SK-N-SH (cell line): ENCODE results near the gene PCDHGB2. TPM values are rescaled to one million over a fixed set of nuclear protein-coding genes. Genes with fewer than 3 reads are reported as not detected.
A peak's percentile ranks its signal among the peaks of the same experiment; 100 is the strongest.
"Not testable (repeated sequence)": the region's sequence is repeated elsewhere in the genome, so short reads cannot be mapped to it uniquely, and the experiment has no call there.

ENCODE experiments used
- CTCF ChIA-PET: fragments of 300-600, 350-600 bp; formaldehyde crosslinking; extraction: SDS; loops from one replicate; lab custom pipeline; 2021; lab: Yijun Ruan, JAX
- POLR2A ChIA-PET: fragments of 350-600 bp; sonication (Branson Sonifier 250); formaldehyde crosslinking; extraction: SDS; loops from one replicate; lab custom pipeline; 2020; ENCODE audit warnings: antibody characterized with exemption, inconsistent platforms; lab: Yijun Ruan, JAX
- DNase-seq: peaks from one replicate; pipeline ENCODE4 v3.0.0; 2012
- H2AFZ ChIP-seq: fragments of 200-600 bp; sonication (generic); 2 replicates; pipeline ENCODE4 v1.8.1; 2016; ENCODE audit warnings: antibody characterized with exemption, mild to moderate bottlenecking, low read depth
- H3F3A ChIP-seq: fragments of 200-600 bp; sonication (generic); replicated peaks from 2 replicates; pipeline ENCODE3; 2016; ENCODE audit warnings: antibody characterized with exemption, mild to moderate bottlenecking; ENCODE audit not compliant: insufficient read depth
- H3K27ac ChIP-seq, 2 experiments: fragments of 200-500 bp in 1 of 2; fragments of 200-600 bp in 1 of 2; sonication (Bioruptor generic) in 1 of 2; sonication (generic), shearing (Covaris generic) in 1 of 2; 2 replicates each; pipeline versions ENCODE4 v1.5.1 to v1.6.1; 2014 to 2016; ENCODE audit warnings: low read depth in 2 of 2, inconsistent platforms in 1 of 2, low read length in 1 of 2, mild to moderate bottlenecking in 1 of 2, mixed read lengths in 1 of 2
- H3K27me3 ChIP-seq: fragments of 200-600 bp; sonication (generic), shearing (Covaris generic); 2 replicates; pipeline ENCODE4 v1.6.1; 2016; ENCODE audit warnings: mixed run types; ENCODE audit not compliant: insufficient read depth
- H3K36me3 ChIP-seq, 2 experiments: fragments of 200-500 bp in 1 of 2; fragments of 200-600 bp in 1 of 2; sonication (Bioruptor generic) in 1 of 2; sonication (generic) in 1 of 2; replicated peaks in 1 of 2; 2 replicates each; pipeline versions ENCODE3 to v1.5.1; 2014 to 2016; ENCODE audit warnings: low read length in 1 of 2, mild to moderate bottlenecking in 1 of 2; ENCODE audit not compliant: insufficient read depth in 2 of 2, control insufficient read depth in 1 of 2
- H3K4me1 ChIP-seq, 2 experiments: fragments of 200-500 bp in 1 of 2; fragments of 200-600 bp in 1 of 2; sonication (Bioruptor generic) in 1 of 2; sonication (generic), shearing (Covaris generic) in 1 of 2; 2 replicates each; pipeline versions ENCODE4 v1.5.1 to v1.6.1; 2014 to 2016; ENCODE audit warnings: low read depth in 1 of 2, low read length in 1 of 2, mixed run types in 1 of 2; ENCODE audit not compliant: insufficient read depth in 2 of 2, control insufficient read depth in 1 of 2
- H3K4me2 ChIP-seq: fragments of 200-600 bp; sonication (generic), shearing (Covaris generic); 2 replicates; pipeline ENCODE4 v1.6.1; 2017; ENCODE audit warnings: mixed run types
- H3K4me3 ChIP-seq, 2 experiments: fragments of 200-500 bp in 1 of 2; fragments of 200-600 bp in 1 of 2; sonication (Bioruptor generic) in 1 of 2; sonication (generic), shearing (Covaris generic) in 1 of 2; 2 replicates each; pipeline versions ENCODE4 v1.5.1 to v1.8.1; 2014 to 2016; ENCODE audit warnings: low read depth in 2 of 2, inconsistent platforms in 1 of 2, low read length in 1 of 2, mild to moderate bottlenecking in 1 of 2, mixed read lengths in 1 of 2, moderate library complexity in 1 of 2
- H3K79me2 ChIP-seq: fragments of 200-600 bp; sonication (generic); 2 replicates; pipeline ENCODE4 v1.8.1; 2017; ENCODE audit warnings: mild to moderate bottlenecking; ENCODE audit not compliant: insufficient read depth
- H3K9ac ChIP-seq: fragments of 200-600 bp; sonication (generic); 2 replicates; pipeline ENCODE4 v1.6.1; 2017; ENCODE audit warnings: mixed run types
- H3K9me2 ChIP-seq: fragments of 200-600 bp; sonication (generic); 2 replicates; pipeline ENCODE4 v1.6.1; 2017; ENCODE audit warnings: mixed run types
- H3K9me3 ChIP-seq: fragments of 200-600 bp; sonication (generic); 2 replicates; pipeline ENCODE4 v1.6.1; 2017; ENCODE audit warnings: mixed run types, mild to moderate bottlenecking, moderate library complexity
- H4K20me1 ChIP-seq: fragments of 200-600 bp; sonication (generic); 2 replicates; pipeline ENCODE4 v1.6.1; 2017; ENCODE audit warnings: mild to moderate bottlenecking, mixed run types; ENCODE audit not compliant: insufficient read depth
- FOXM1 ChIP-seq: IDR thresholded peaks from 2 replicates; pipeline ENCODE4 v1.4.0; 2012; ENCODE audit warnings: low read depth, mild to moderate bottlenecking
- JUND ChIP-seq: IDR thresholded peaks from 2 replicates; pipeline ENCODE4 v1.4.0; 2012
- MXI1 ChIP-seq: IDR thresholded peaks from 2 replicates; pipeline ENCODE4 v1.6.1; 2012; ENCODE audit warnings: mild to moderate bottlenecking, low read depth, low read length, improper control_type of control experiment
- NFIC ChIP-seq: IDR thresholded peaks from 2 replicates; pipeline ENCODE4 v1.4.0; 2012; ENCODE audit warnings: borderline replicate concordance
- PBX3 ChIP-seq: IDR thresholded peaks from 2 replicates; pipeline ENCODE4; 2012
- RAD21 ChIP-seq: IDR thresholded peaks from 2 replicates; pipeline ENCODE4 v1.6.1; 2012; ENCODE audit warnings: mild to moderate bottlenecking, low read length
- REST ChIP-seq: IDR thresholded peaks from 2 replicates; pipeline ENCODE4 v1.6.1; 2012; ENCODE audit warnings: mild to moderate bottlenecking, low read depth, low read length, moderate library complexity
- USF2 ChIP-seq: fragments of 150-350 bp; IDR thresholded peaks from 2 replicates; pipeline ENCODE4 v1.6.1; 2017; ENCODE audit warnings: antibody characterized with exemption, low read length, low read depth, borderline replicate concordance
- YY1 ChIP-seq: IDR thresholded peaks from 2 replicates; pipeline ENCODE4 v1.4.0; 2012; ENCODE audit warnings: low read depth, mild to moderate bottlenecking
- WGBS: methylation state at CpG from one replicate; pipeline ENCODE4 v1.1.6; 2017; ENCODE audit warnings: low lambda C conversion rate; 5-methylcytosine and 5-hydroxymethylcytosine counted together
- polyA plus RNA-seq, 3 experiments: library from polyadenylated mRNA; depleted of rRNA; stranded (reverse); fragments of >200 nt; gene quantifications; 2 replicates each; pipeline ENCODE4 v1.2.3, GENCODE V29; 2012
- TF ChIP-seq, protein P1 (sequence below): fragments of 200-600 bp; sonication (generic); IDR thresholded peaks from 2 replicates; pipeline ENCODE4 v1.6.1; 2017; ENCODE audit warnings: antibody characterized with exemption, mild to moderate bottlenecking, moderate library complexity
- TF ChIP-seq, protein P2 (sequence below): IDR thresholded peaks from 2 replicates; pipeline ENCODE4 v1.4.0; 2012; ENCODE audit warnings: low read depth

PCDHGB2 gene
- polyA plus RNA-seq, 1 of the 3 experiments (the other 2 are of a cell fraction) = 4.5 TPM

DNA sequence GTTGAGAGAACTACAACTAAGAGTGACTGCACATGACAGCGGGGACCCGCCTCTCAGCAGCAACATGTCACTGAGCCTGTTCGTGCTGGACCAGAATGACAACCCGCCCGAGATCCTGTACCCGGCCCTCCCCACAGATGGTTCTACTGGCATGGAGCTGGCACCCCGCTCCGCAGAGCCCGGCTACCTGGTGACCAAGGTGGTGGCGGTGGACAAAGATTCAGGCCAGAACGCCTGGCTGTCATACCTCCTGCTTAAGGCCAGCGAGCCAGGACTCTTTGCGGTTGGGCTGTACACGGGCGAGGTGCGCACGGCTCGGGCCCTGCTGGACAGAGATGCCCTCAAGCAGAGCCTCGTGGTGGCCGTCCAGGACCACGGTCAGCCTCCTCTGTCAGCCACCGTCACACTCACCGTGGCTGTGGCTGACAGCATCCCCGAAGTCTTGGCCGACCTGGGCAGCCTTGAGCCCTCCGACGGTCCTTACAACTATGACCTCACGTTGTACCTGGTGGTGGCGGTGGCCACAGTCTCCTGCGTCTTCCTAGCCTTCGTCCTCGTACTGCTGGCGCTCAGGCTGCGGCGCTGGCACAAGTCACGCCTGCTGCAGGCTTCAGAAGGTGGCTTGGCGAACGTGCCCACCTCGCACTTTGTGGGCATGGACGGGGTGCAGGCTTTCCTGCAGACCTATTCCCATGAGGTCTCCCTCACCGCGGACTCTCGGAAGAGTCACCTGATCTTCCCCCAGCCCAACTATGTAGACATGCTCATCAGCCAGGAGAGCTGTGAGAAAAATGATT lies 24.9 kb downstream of the PCDHGB2 start (continued):
- TF ChIP-seq NFIC = no peak

GRCh38 chr5:141387557-141388311 lies 27.9 kb downstream of the PCDHGB2 start, which contains the start of gene PCDHGB4:
Gene PCDHGB4 (plus strand): TSS chr5:141387698. CDS start chr5:141387885, 187 bp downstream.
- H3K9ac ChIP-seq, H3K9me3 ChIP-seq, H3K27ac ChIP-seq, H2AFZ ChIP-seq, H3F3A ChIP-seq, H3K4me2 ChIP-seq, DNase-seq, H3K4me1 ChIP-seq, H4K20me1 ChIP-seq, H3K4me3 ChIP-seq, POLR2A ChIA-PET, H3K9me2 ChIP-seq, H3K27me3 ChIP-seq, H3K79me2 ChIP-seq: not testable (repeated sequence)
- CTCF ChIA-PET = interaction anchor here (2.0 kb wide), 1 partner anchor 170 kb away, joined by 5 read pairs; no protein-coding TSS in a partner anchor
- peaks cover 0 to 13% of the 10 kb centered on the region in 2 experiments for H3K36me3 ChIP-seq
- 80% methylated on average over 21 of the region's 40 CpGs for WGBS
- TF ChIP-seq, protein P1, sequence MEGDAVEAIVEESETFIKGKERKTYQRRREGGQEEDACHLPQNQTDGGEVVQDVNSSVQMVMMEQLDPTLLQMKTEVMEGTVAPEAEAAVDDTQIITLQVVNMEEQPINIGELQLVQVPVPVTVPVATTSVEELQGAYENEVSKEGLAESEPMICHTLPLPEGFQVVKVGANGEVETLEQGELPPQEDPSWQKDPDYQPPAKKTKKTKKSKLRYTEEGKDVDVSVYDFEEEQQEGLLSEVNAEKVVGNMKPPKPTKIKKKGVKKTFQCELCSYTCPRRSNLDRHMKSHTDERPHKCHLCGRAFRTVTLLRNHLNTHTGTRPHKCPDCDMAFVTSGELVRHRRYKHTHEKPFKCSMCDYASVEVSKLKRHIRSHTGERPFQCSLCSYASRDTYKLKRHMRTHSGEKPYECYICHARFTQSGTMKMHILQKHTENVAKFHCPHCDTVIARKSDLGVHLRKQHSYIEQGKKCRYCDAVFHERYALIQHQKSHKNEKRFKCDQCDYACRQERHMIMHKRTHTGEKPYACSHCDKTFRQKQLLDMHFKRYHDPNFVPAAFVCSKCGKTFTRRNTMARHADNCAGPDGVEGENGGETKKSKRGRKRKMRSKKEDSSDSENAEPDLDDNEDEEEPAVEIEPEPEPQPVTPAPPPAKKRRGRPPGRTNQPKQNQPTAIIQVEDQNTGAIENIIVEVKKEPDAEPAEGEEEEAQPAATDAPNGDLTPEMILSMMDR = peak; percentile 8; the same call in 1 of the 2 replicates

DNA sequence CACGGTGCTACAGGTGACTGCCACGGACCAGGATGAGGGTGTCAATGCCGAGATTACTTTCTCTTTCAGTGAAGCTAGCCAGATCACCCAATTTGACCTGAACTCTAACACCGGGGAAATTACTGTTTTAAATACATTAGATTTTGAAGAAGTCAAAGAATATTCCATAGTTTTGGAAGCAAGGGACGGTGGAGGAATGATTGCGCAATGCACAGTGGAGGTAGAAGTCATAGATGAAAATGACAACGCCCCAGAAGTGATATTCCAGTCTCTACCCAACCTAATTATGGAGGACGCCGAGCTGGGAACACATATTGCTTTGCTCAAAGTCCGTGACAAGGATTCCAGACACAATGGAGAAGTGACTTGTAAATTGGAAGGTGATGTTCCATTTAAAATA lies 28.9 kb downstream of the PCDHGB2 start:
- peaks cover 6% of the 10 kb centered on the region; the same call in 1 of the 2 replicates for H3K9me3 ChIP-seq
- 0 out of 2 replicates have a peak, but pooled peaks cover 5% of the 10 kb centered on the region for H3K79me2 ChIP-seq
- H3K36me3 ChIP-seq = peaks cover 0 to 17% of the 10 kb centered on the region in 2 experiments
- no peak for DNase-seq
- WGBS = 70% methylated on average over 10 of the region's 10 CpGs
- ChIA-PET POLR2A (no interaction called here), CTCF (interaction anchor here (1.1 to 1.4 kb wide), 2 partner anchors 136 to 514 kb away, joined by 3 to 4 read pairs; no protein-coding TSS in a partner anchor)
- no peak overlapping the region for H3K9ac ChIP-seq
- no peak overlapping the region for H2AFZ ChIP-seq
- H3K4me2 ChIP-seq = no peak overlapping the region
- no peaks in the 10 kb centered on the region for H3K4me1 ChIP-seq
- no peak overlapping the region; a peak in 1 of 4 replicates for H3K4me3 ChIP-seq
- no peaks in the 10 kb centered on the region for H3F3A ChIP-seq
- H4K20me1 ChIP-seq = no peaks in the 10 kb centered on the region
- no peaks in the 10 kb centered on the region for H3K27me3 ChIP-seq
- H3K27ac ChIP-seq = no peak overlapping the region
- H3K9me2 ChIP-seq = no peaks in the 10 kb centered on the region
- TF ChIP-seq FOXM1 = no peak
- no peak for TF ChIP-seq YY1
- TF ChIP-seq, protein P2, sequence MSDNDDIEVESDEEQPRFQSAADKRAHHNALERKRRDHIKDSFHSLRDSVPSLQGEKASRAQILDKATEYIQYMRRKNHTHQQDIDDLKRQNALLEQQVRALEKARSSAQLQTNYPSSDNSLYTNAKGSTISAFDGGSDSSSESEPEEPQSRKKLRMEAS = no peak
- TF ChIP-seq, protein P1 = no peak
- TF ChIP-seq RAD21 = no peak
- no peak for TF ChIP-seq PBX3
- no peak for TF ChIP-seq REST
- TF ChIP-seq USF2 = no peak
- no peak for TF ChIP-seq JUND
- TF ChIP-seq MXI1 = no peak
